Cardiac fibroblast (primary cell): ENCODE measurements around the gene DYNC2LI1.

Experiments used
- DNase-seq, 2 donors: peaks; one replicate each; pipeline versions ENCODE4 v3.0.0 to v3.0.0-alpha.2; 2010; ENCODE audit warnings: low read depth in 2 of 2
- H3K4me3 ChIP-seq, 2 donors: replicated peaks in 1 of 2; 1 replicate in 1 of 2; 2 replicates in 1 of 2; pipeline ENCODE4 v1.5.1; 2011; ENCODE audit warnings: low read depth in 2 of 2, low read length in 2 of 2, mild to moderate bottlenecking in 2 of 2, moderate library complexity in 1 of 2
- CTCF ChIP-seq: IDR thresholded peaks from one replicate; pipeline ENCODE4 v1.5.1; 2011; ENCODE audit warnings: low read depth, mild to moderate bottlenecking, low read length, inconsistent platforms

The DYNC2LI1 gene

GRCh38 chr2:43822839-43823238, 49.0 kb downstream of the DYNC2LI1 start:
- no peak overlapping the region for H3K4me3 ChIP-seq
- TF ChIP-seq CTCF, result no peak
- DNase-seq, result no peak

- no peak for DNase-seq
- no peak overlapping the region for H3K4me3 ChIP-seq
- TF ChIP-seq CTCF, result no peak
Observed at GRCh38 chr2:43823751-43824150, 49.9 kb downstream of the DYNC2LI1 start.

- no peak overlapping the region for H3K4me3 ChIP-seq
Observed at GRCh38 chr2:43824512-43824911, 50.7 kb downstream of the DYNC2LI1 start.

GRCh38 chr2:43824951-43825493, 51.2 kb downstream of the DYNC2LI1 start:
- no peak overlapping the region for H3K4me3 ChIP-seq

More at GRCh38 chr2:43824512-43824911, 50.7 kb downstream of the DYNC2LI1 start:
- DNase-seq, result no peak
- TF ChIP-seq CTCF, result no peak

GRCh38 chr2:43825841-43826240, 52.0 kb downstream of the DYNC2LI1 start:
- no peak for DNase-seq

More at GRCh38 chr2:43824951-43825493, 51.2 kb downstream of the DYNC2LI1 start:
- DNase-seq, result no peak
- no peak for TF ChIP-seq CTCF

GRCh38 chr2:43826305-43827250, 52.7 kb downstream of the DYNC2LI1 start:
- H3K4me3 ChIP-seq, result no peak overlapping the region
- DNase-seq, result no peak
- TF ChIP-seq CTCF, result no peak

More at GRCh38 chr2:43825841-43826240, 52.0 kb downstream of the DYNC2LI1 start:
- H3K4me3 ChIP-seq, result no peak overlapping the region
- no peak for TF ChIP-seq CTCF
